ENCODE measurements around the gene RHOF.

DNA sequence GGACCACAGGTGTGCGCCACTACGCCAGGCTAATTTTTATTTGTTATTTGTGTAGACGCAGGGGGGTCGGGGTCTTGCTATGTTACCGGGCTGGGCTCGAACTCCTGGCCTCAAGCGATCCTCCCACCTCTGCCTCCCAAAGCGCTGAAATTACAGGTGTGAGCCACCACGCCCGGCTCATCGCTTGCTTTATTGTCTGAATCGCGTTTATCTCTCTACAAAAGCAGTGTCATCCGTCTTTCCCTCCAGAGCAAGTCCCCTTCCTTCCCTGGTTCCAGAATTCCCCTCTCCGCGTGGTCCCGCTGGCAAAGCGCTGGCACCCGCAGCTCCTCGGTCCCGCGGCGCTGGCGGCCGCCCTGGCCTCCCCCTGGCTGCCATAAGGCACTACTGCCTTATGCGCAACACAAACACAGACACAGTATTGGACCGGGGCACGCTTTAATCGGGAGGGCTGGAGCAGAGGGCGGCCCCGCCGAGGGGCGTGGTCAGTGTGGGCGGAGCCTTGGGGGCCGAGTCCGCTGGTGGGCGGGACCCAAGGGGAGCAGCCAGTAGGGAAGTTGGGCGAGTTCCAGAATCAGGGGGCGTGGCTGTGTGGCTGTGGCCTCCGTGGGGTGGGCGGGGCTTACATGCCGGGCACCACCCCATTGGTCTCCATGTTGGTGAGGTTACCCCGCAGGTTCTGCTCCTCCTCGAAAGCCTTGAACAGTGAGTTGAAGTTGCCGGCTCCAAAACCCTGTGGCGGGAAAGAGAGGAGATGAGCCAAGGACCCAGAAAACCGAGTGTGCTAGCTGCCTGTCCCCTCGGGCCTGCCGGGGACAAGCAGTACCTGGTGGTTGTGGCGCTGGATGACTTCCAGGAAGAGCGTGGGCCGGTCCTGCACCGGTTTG lies 45.9 kb upstream of the RHOF start:
- TF ChIP-seq, protein P1, sequence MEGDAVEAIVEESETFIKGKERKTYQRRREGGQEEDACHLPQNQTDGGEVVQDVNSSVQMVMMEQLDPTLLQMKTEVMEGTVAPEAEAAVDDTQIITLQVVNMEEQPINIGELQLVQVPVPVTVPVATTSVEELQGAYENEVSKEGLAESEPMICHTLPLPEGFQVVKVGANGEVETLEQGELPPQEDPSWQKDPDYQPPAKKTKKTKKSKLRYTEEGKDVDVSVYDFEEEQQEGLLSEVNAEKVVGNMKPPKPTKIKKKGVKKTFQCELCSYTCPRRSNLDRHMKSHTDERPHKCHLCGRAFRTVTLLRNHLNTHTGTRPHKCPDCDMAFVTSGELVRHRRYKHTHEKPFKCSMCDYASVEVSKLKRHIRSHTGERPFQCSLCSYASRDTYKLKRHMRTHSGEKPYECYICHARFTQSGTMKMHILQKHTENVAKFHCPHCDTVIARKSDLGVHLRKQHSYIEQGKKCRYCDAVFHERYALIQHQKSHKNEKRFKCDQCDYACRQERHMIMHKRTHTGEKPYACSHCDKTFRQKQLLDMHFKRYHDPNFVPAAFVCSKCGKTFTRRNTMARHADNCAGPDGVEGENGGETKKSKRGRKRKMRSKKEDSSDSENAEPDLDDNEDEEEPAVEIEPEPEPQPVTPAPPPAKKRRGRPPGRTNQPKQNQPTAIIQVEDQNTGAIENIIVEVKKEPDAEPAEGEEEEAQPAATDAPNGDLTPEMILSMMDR (IDR thresholded peaks at IDR 0.05) = peak; percentile 41 to 76 (median 56)
- TF ChIP-seq POLR2A (IDR thresholded peaks at IDR 0.05) = peak; percentile 55 to 74
